ENCODE results near the gene CENPF. TPM values are rescaled to one million over a fixed set of nuclear protein-coding genes. Genes with fewer than 3 reads are reported as not detected.
"Not testable (repeated sequence)": the region's sequence is repeated elsewhere in the genome, so short reads cannot be mapped to it uniquely, and the experiment has no call there.

Gene CENPF
- total and polyA plus RNA-seq, 12 donors = 0.15 to 8.7 (median 0.59) TPM

DNA sequence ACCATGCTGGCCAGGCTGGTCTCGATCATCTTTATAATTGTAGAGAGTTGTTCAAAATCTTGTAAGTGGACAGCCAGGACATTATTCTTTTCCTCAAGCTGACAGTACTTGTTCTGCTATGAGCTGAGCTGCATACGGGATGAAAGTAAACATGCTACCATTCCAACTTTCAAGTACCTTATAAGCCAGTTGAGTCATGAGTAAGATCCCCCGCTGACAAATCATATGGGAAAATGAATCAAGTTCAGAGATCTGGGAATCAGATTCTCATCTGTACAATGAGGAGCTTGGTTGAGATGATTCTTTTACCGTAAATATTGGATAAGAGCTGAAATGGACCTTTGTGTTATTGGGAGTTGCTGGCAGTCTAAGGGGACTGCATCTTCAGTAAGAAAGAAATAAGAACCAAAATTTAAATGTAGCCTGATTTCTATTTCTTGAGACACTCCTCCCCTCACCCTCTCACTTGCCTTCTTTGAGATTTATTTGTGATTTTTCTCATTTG is 62.7 kb downstream of the CENPF start:
- peaks cover 0 to 41% (median 0%) of the 10 kb centered on the region in 9 donors for H3K36me3 ChIP-seq
- H3K4me3 ChIP-seq = no peak overlapping the region
- peaks cover 0 to 6% (median 0%) of the 10 kb centered on the region in 9 donors for H3K4me1 ChIP-seq
- TF ChIP-seq, protein P1, sequence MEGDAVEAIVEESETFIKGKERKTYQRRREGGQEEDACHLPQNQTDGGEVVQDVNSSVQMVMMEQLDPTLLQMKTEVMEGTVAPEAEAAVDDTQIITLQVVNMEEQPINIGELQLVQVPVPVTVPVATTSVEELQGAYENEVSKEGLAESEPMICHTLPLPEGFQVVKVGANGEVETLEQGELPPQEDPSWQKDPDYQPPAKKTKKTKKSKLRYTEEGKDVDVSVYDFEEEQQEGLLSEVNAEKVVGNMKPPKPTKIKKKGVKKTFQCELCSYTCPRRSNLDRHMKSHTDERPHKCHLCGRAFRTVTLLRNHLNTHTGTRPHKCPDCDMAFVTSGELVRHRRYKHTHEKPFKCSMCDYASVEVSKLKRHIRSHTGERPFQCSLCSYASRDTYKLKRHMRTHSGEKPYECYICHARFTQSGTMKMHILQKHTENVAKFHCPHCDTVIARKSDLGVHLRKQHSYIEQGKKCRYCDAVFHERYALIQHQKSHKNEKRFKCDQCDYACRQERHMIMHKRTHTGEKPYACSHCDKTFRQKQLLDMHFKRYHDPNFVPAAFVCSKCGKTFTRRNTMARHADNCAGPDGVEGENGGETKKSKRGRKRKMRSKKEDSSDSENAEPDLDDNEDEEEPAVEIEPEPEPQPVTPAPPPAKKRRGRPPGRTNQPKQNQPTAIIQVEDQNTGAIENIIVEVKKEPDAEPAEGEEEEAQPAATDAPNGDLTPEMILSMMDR (IDR thresholded peaks at IDR 0.05) = no peak
- DNase-seq (no peak), ATAC-seq (no peak)
- H3K27ac ChIP-seq = no peak overlapping the region
- H3K9me3 ChIP-seq = no peaks in the 10 kb centered on the region
- no peaks in the 10 kb centered on the region for H3K27me3 ChIP-seq
- WGBS, 2 donors = 93 to 97% methylated on average over 4 of the region's 4 CpGs
- intact Hi-C loops (cut with DNase I) = loop anchor here in 2 of 10 donors (10.0 kb wide), 1 partner anchor 859 kb away; no protein-coding TSS in a partner anchor

DNA sequence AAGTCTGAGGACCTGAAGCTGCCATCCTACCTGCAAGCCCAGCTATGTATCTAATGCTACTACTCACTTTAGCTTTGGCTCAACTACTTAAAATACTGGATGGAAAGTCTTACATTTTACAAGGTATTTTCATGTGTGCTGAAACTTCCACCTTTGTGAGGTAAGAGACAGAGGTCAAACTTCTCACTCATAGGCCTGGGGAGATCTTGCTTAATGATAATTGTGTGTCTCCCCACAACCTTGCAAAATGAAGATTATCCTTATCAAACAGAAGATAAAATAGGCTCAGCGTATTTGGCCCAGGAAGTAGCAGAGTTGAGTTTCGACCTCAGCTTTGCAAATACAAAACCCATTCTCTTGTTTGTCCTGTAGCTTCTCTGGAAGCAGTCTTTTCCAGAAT is 63.7 kb downstream of the CENPF start:
- 85 to 92% methylated on average over 2 of the region's 2 CpGs for WGBS, 2 donors
- H3K27me3 ChIP-seq = no peaks in the 10 kb centered on the region
- no peak overlapping the region for H3K4me3 ChIP-seq
- H3K9me3 ChIP-seq = no peaks in the 10 kb centered on the region
- DNase-seq = no peak
- ATAC-seq = no peak
- intact Hi-C loops (cut with DNase I) = loop anchor here in 2 of 10 donors (10.0 kb wide), 1 partner anchor 858 kb away; no protein-coding TSS in a partner anchor
- H3K27ac ChIP-seq = no peak overlapping the region
- peaks cover 0 to 40% (median 0%) of the 10 kb centered on the region in 9 donors for H3K36me3 ChIP-seq
- TF ChIP-seq, protein P1 (IDR thresholded peaks at IDR 0.05) = no peak
- H3K4me1 ChIP-seq = peaks cover 0 to 6% (median 0%) of the 10 kb centered on the region in 9 donors

DNA sequence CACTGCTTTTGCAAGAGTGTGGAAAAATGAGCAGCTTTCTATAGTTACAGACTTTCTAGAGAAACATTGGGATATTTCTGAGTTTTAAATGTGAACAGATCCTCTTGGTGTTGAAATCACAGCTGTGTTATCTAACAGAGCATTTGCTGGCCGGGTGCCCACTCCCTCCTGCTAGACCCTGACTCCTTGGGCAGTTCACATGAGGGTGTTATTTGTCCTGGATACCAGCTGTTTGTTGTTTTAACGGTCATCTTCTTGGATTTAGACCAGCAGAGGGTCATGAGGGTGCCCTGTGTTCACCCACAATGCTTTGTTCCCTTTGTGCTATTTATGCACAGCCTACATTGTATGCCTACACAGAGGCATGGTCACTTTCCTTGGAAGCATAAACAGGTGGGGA is 67.1 kb downstream of the CENPF start:
- DNase-seq = peak in 1 of 2 donors; percentile 39
- Histone ChIP-seq H3K27me3 (peaks cover 0 to 4% (median 0%) of the 10 kb centered on the region in 7 donors), H3K9me3 (no peaks in the 10 kb centered on the region), H3K36me3 (peaks cover 0 to 19% (median 0%) of the 10 kb centered on the region in 9 donors), H3K4me1 (peaks cover 0 to 6% (median 0%) of the 10 kb centered on the region in 9 donors), H3K4me3 (no peak overlapping the region), H3K27ac (no peak overlapping the region)
- intact Hi-C loops (cut with DNase I) = no loop called here
- ATAC-seq = no peak
- TF ChIP-seq, protein P1 (IDR thresholded peaks at IDR 0.05) = no peak
- 10 to 15% methylated on average over 2 of the region's 2 CpGs for WGBS, 2 donors

DNA sequence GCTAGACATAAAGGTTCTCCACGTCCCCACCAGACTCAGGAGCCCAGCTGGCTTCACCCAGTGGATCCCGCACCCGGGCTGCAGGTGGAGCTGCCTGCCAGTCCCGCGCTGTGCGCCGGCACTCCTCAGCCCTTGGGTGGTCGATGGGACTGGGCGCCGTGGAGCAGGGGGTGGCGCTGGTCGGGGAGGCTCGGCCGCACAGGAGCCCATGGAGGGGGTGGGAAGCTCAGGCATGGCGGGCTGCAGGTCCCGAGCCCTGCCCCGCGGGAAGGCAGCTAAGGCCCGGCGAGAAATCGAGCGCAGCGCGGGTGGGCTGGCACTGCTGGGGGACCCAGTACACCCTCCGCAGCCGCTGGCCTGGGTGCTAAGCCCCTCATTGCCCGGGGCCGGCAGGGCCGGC is 70.0 kb downstream of the CENPF start:
- intact Hi-C loops (cut with DNase I); DNase-seq; H3K4me3 ChIP-seq; H3K9me3 ChIP-seq; H3K27ac ChIP-seq; H3K36me3 ChIP-seq; H3K4me1 ChIP-seq; ATAC-seq; H3K27me3 ChIP-seq: not testable (repeated sequence)
- 80 to 84% methylated on average over 23 to 26 of the region's 29 CpGs for WGBS, 2 donors

DNA sequence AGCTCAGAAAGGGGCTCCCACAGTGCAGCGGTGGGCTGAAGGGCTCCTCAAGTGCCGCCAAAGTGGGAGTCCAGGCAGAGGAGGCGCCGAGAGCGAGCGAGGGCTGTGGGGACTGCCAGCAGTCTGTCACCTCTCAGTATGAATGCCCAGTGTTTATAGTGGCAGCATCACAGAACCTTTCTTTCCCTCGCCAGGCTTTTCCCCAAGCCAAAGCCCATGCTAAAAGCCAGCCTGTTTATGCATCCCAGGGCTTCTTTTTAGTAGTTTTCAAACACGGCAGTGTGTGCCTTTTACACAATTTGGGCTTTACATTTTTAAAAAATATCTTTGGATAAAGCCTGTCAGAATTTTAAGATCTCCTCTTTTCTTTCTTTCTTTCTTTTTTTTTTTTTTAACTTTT is 70.6 kb downstream of the CENPF start:
- 85 to 91% methylated on average over 8 of the region's 8 CpGs for WGBS, 2 donors
- Histone ChIP-seq H3K4me3 (no peak overlapping the region), H3K27me3 (peaks cover 0 to 4% (median 0%) of the 10 kb centered on the region in 7 donors), H3K36me3 (no peaks in the 10 kb centered on the region), H3K27ac (no peak overlapping the region), H3K4me1 (peaks cover 0 to 6% (median 0%) of the 10 kb centered on the region in 9 donors), H3K9me3 (peaks cover 0 to 3% (median 0%) of the 10 kb centered on the region in 11 donors)
- no peak for DNase-seq
- intact Hi-C loops (cut with DNase I) = no loop called here
- TF ChIP-seq, protein P1 (IDR thresholded peaks at IDR 0.05) = no peak
- no peak for ATAC-seq

DNA sequence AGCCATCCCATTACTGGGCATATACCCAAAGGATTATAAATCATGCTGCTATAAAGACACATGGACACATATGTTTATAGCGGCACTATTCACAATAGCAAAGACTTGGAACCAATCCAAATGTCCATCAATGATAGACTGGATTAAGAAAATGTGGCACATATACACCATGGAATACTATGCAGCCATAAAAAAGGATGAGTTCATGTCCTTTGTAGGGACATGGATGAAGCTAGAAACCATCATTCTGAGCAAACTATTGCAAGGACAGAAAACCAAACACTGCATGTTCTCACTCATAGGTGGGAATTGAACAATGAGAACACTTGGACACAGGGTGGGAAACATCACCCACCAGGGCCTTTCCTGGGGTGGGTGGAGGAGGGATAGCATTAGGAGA is 72.5 kb downstream of the CENPF start:
- 93 to 100% methylated on average over 1 of the region's 1 CpG for WGBS, 2 donors
- H3K27ac ChIP-seq; H3K36me3 ChIP-seq; ATAC-seq; H3K9me3 ChIP-seq; H3K27me3 ChIP-seq; DNase-seq; H3K4me1 ChIP-seq; intact Hi-C loops (cut with DNase I); H3K4me3 ChIP-seq: not testable (repeated sequence)
